NCI-H2227 (cell line): ENCODE results near the gene CYB5D1.
"Not testable (repeated sequence)": the region's sequence is repeated elsewhere in the genome, so short reads cannot be mapped to it uniquely, and the experiment has no call there.

ENCODE experiments used
- DNase-seq: peaks from one replicate; lab custom pipeline; 2025; ENCODE audit not compliant: unreplicated experiment; lab: John Stamatoyannopoulos, UW

CYB5D1 gene

GRCh38 chr17:7856011-7856810 is 1.6 kb upstream of the CYB5D1 start:
- peak; percentile 50 for DNase-seq

GRCh38 chr17:7856811-7857712 is 741 bp upstream of the CYB5D1 start, which contains the start of gene NAA38:
Gene NAA38, minus strand, starts transcription at chr17:7857559. Its CDS starts 96 bp downstream, at chr17:7857463.
- DNase-seq = peak; percentile 97

DNA sequence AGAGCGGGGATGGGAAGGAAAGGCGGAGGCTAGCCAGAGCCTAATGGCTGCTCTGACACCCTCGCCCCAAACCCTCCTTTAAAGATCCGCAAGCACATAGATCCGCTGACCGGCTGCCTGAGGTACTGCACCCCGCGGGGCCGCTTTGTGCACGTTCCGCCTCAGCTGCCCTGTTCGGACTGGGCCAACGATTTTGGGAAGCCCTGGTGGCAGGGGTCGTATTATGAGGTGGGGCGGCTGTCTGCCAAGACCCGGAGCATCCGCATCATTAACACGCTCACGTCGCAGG is 663 bp downstream of the CYB5D1 start:
- peak; percentile 51 for DNase-seq

- DNase-seq = no peak
Observed at GRCh38 chr17:7859028-7859427, 1.2 kb downstream of the CYB5D1 start.

- peak; percentile 72 for DNase-seq
Observed at GRCh38 chr17:7862692-7863437, 5.1 kb downstream of the CYB5D1 start.

DNA sequence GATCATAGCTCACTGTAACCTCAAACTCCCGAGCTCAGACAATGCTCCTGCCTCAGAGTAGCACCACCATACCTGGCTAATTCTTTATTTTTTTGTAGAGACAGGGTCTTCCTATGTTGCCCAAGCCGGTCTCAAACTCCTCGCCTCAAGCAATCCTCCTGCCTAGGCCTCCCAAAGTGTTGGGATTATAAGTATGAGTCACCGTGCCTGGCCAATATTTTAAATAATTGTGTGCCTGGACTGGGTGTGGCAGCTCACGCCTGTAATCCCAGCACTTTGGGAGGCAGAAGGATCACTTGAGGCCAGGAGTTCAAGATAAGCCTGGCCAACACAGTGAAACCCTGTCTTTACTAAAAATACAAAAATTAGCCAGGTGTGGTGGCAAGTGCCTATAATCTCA is 6.6 kb downstream of the CYB5D1 start:
- not testable (repeated sequence) for DNase-seq

DNA sequence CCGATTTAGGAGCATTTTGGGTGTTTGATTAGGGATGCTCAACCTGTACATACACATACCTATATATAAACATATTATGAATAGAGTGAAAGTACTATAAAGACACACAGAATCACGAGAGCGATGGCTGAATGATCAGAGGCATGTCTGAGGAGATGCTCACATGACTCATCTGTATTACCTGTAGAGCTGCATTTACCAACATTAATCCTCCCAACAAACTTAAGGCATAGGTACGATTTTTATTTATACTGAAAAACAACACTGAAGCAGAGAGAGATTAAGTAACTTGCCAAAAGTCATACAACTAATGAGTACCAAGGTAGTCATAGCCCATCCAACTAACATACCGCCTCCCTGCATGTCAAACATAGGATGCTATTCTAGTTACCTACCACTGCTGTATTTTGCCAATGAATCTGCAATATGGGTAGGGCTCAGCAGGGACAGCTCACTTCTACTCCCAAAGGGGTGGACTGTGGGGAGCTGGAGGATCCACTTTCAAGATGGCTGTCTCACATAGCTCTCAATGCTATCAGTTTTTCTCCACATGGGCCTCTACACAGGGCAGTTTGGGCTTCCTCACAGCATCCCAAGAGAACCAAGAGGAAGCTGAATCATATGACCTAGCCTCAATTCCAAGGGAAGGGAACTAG is 7.3 kb downstream of the CYB5D1 start:
- DNase-seq = no peak

DNA sequence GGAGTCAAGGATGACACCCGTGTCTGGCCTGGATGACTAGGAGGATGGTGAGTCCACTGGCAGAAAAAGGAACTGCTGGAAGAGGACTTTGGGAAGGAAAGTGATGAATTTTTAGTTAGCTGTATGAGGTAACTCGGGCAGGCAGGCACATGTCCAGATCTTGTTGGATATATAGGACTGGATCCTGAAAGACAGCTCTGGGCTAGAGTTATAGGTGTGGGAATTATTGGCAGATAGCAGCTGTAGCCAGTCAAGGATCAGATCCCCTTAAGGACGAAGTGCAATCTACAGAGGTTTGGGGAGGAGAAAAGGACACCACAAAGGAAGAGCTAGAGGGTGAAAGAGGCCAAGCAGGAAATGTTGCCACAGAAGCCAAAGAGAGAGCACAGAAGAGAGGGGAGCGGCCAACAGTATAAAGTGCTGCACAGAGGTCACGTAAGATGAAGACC is 10.1 kb downstream of the CYB5D1 start:
- no peak for DNase-seq

DNA sequence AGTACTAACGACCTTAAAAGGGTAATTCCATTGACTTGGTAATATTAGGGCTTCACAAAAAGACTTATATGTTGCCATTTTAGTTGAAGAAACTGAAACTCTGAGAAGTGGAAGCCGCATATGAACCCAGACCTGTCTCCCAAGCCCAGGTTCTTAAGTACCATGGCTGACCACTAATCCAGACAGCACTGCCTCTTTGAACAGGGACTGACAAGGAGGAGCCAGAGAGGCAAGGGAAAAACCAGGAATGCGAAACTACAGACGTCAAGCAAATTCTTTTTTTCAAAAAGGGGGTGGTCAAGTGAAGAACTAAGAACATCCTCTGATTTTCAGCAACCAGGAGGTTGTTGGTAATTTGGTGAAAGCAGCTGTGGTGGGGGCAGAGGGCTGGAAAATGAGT is 15.2 kb downstream of the CYB5D1 start:
- peak; percentile 20 for DNase-seq

DNA sequence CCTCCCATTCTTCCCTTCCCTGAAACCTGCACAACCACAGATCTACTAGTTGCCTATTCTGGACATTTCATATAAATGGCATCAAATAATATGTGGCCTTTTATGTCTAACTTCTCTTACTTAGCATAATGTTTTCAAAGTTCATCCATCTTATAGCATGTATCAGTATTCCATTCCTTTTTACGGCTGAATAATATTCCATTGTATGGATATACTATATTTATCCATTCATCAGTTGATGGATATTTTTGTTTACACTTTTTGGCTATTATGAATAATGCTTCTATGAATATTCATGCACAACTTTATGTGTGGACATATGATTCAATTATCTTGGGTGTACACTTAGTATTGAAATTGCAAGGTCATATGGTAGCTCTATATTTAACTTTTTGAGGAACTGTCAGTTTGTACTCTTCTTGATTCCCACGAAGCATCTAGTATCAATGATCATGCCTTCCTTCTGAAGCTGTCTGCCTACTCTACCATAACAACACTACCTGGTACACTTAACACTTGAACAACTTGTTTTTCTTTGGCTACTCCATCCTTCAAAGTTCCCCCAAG is 18.1 kb downstream of the CYB5D1 start:
- no peak for DNase-seq

DNA sequence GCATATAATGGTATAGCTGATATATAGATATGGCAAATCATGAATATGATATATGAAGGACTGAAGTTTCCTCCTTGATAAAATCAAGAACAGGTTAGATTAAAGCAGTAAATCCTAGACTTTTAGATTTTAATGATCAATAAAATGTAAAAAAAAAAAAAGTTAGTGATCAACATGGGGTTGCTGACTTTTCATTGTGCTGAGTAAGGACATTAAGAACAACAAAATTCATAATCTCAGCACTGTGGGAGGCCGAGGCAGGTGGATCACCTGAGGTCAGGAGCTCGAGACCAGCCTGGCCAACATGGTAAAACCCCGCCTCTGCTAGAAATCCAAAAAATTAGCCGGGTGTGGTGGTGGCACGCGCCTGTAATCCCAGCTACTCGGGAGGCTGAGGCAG is 20.4 kb downstream of the CYB5D1 start:
- no peak for DNase-seq

- DNase-seq = no peak
Observed at GRCh38 chr17:7880076-7880868, 22.5 kb downstream of the CYB5D1 start.

DNA sequence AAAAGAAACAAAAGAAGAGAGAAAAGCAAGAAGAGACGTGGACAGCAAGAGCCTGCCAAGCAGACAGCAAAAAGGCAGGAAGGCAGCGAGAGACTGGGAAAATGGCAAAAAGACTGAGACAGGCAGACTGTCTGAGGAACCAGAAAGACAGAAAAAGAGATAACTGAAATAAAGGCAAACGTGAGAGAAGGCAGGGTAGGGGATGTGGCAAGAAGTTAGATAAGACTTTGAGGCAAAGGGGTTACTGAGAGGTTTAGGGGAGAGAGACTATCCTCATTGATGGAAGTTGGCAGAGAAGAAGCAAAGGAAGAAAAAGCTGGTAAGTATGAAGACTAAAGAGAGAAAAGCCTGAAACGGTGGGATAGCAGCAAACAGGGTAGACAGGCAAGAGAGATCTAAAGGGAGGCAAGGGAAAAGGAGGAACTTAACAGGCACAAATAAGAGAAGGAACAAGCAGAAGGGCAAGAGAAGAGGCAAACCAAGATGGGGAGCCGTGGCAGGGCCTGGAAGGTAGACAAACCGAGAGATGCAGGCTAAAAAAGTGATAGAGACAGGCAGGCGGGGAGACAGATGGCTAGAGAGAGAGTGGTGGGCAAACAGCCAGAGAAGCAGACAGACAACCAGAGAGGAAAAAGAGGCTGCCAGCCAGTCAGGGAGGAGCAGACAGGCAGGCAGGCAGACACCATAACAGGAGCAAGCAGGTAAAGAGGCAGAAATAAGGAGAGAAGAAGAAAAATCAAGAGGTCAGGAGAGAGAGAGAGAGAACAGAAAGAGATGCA is 23.7 kb downstream of the CYB5D1 start:
- DNase-seq = no peak

GRCh38 chr17:7882068-7882467 is 24.3 kb downstream of the CYB5D1 start:
- no peak for DNase-seq

DNA sequence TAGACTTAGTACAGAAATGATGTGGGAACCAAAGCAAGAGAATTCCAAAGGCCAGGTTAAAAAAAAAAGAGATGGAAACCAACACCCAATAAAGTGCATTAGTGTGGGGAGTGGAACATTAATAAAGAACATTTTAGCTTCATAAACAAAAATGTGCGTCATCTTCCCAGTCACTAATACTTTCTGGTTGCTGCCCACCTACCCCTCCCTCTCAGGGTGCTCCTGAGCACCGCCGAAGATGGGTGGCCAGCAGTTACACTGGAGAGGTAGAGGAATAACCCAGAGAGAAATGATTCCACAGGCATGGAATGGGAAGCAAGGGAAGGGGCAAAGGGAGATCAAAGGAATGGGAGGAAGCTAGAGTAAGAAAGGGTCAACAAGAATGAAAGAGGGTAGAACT is 24.8 kb downstream of the CYB5D1 start:
- DNase-seq = no peak

- DNase-seq = peak; percentile 58
Observed at GRCh38 chr17:7883781-7884386, 26.1 kb downstream of the CYB5D1 start.

- DNase-seq = no peak
Observed at GRCh38 chr17:7884581-7885366, 27.0 kb downstream of the CYB5D1 start.
